Mammary epithelial cell (primary cell): ENCODE data around the gene CXCR6.

ENCODE experiments used
- EZH2 ChIP-seq: IDR thresholded peaks from 2 replicates; pipeline ENCODE4 v1.6.1; 2012; ENCODE audit warnings: low read length, inconsistent platforms, borderline replicate concordance
- TF ChIP-seq, protein P1 (sequence below), 2 donors: IDR thresholded peaks in 1 of 2; conservative IDR thresholded peaks in 1 of 2; 2 replicates each; pipeline ENCODE4 v1.5.1; 2011 to 2012; ENCODE audit warnings: inconsistent platforms in 2 of 2, low read length in 2 of 2, mild to moderate bottlenecking in 2 of 2, control low read depth in 1 of 2, low read depth in 1 of 2; ENCODE audit not compliant: insufficient read depth in 1 of 2; ENCODE audit errors: extremely low read depth in 1 of 2

DNA sequence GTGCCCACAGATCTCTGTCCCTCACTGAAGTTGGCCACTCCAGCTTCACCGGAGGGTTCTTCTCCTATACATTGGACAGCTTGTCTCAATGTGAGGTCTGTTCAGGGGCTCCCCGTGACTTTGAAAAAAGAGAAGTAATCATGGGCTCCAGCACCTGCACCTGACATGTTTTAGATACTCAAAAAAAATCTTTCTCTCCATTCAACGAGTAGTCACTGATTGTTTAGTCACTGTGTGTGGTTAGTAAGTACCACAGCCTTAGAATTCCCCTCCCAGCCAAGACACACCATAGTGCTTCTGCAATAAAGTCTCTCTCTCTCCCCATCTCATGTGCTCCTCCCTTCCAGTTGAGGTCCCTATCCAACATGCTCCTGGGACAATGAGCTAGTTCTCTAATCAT lies 38.3 kb upstream of the CXCR6 start:
- no peak for TF ChIP-seq EZH2
- TF ChIP-seq, protein P1, sequence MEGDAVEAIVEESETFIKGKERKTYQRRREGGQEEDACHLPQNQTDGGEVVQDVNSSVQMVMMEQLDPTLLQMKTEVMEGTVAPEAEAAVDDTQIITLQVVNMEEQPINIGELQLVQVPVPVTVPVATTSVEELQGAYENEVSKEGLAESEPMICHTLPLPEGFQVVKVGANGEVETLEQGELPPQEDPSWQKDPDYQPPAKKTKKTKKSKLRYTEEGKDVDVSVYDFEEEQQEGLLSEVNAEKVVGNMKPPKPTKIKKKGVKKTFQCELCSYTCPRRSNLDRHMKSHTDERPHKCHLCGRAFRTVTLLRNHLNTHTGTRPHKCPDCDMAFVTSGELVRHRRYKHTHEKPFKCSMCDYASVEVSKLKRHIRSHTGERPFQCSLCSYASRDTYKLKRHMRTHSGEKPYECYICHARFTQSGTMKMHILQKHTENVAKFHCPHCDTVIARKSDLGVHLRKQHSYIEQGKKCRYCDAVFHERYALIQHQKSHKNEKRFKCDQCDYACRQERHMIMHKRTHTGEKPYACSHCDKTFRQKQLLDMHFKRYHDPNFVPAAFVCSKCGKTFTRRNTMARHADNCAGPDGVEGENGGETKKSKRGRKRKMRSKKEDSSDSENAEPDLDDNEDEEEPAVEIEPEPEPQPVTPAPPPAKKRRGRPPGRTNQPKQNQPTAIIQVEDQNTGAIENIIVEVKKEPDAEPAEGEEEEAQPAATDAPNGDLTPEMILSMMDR (conservative IDR thresholded peaks at IDR 0.05 in 1 of 2, IDR thresholded peaks at IDR 0.05 in 1 of 2; ENCODE audit: extremely low read depth in 1 of 2, insufficient read depth in 1 of 2, low read depth in 1 of 2, low read length in 2 of 2), result no peak
